Measurements from ENCODE around the gene EMSY.
"Not testable (repeated sequence)": the region's sequence is repeated elsewhere in the genome, so short reads cannot be mapped to it uniquely, and the experiment has no call there.

EMSY gene

GRCh38 chr11:76558891-76559290 lies 114.1 kb downstream of the EMSY start:
- no peaks in the 10 kb centered on the region for H3K9me3 ChIP-seq
- no peak for DNase-seq (ENCODE audit: low spot score in 2 of 2)
- H3K4me1 ChIP-seq: no peaks in the 10 kb centered on the region
- no peaks in the 10 kb centered on the region for H3K27me3 ChIP-seq (ENCODE audit: low read depth)
- H3K36me3 ChIP-seq (replicated peaks): no peaks in the 10 kb centered on the region
- in situ Hi-C loops (cut with MboI; ENCODE audit: low sequenced_read_pairs): no loop called here
- H3K4me3 ChIP-seq: no peak overlapping the region

GRCh38 chr11:76559346-76559745 lies 114.5 kb downstream of the EMSY start:
- no peaks in the 10 kb centered on the region for H3K27me3 ChIP-seq (ENCODE audit: low read depth)
- H3K4me3 ChIP-seq: no peak overlapping the region
- in situ Hi-C loops (cut with MboI; ENCODE audit: low sequenced_read_pairs): no loop called here
- H3K9me3 ChIP-seq: no peaks in the 10 kb centered on the region
- no peak for DNase-seq (ENCODE audit: low spot score in 2 of 2)
- H3K36me3 ChIP-seq (replicated peaks): no peaks in the 10 kb centered on the region
- no peaks in the 10 kb centered on the region for H3K4me1 ChIP-seq

GRCh38 chr11:76560219-76560618 lies 115.4 kb downstream of the EMSY start:
- H3K36me3 ChIP-seq (replicated peaks): no peaks in the 10 kb centered on the region
- in situ Hi-C loops (cut with MboI; ENCODE audit: low sequenced_read_pairs): no loop called here
- no peak for DNase-seq (ENCODE audit: low spot score in 2 of 2)
- H3K4me1 ChIP-seq: no peaks in the 10 kb centered on the region
- H3K27me3 ChIP-seq (ENCODE audit: low read depth): no peaks in the 10 kb centered on the region
- H3K9me3 ChIP-seq: no peaks in the 10 kb centered on the region
- no peak overlapping the region for H3K4me3 ChIP-seq

- no peak overlapping the region for H3K4me3 ChIP-seq
- H3K4me1 ChIP-seq: no peaks in the 10 kb centered on the region
- H3K36me3 ChIP-seq (replicated peaks): no peaks in the 10 kb centered on the region
- H3K27me3 ChIP-seq (ENCODE audit: low read depth): no peaks in the 10 kb centered on the region
- no peaks in the 10 kb centered on the region for H3K9me3 ChIP-seq
- no peak for DNase-seq (ENCODE audit: low spot score in 2 of 2)
- in situ Hi-C loops (cut with MboI; ENCODE audit: low sequenced_read_pairs): no loop called here
Observed at GRCh38 chr11:76561245-76561644, 116.4 kb downstream of the EMSY start.

- DNase-seq (ENCODE audit: low spot score in 2 of 2): no peak
- in situ Hi-C loops (cut with MboI; ENCODE audit: low sequenced_read_pairs): no loop called here
- H3K4me3 ChIP-seq: no peak overlapping the region
- no peaks in the 10 kb centered on the region for H3K4me1 ChIP-seq
- no peaks in the 10 kb centered on the region for H3K27me3 ChIP-seq (ENCODE audit: low read depth)
- no peaks in the 10 kb centered on the region for H3K36me3 ChIP-seq (replicated peaks)
- H3K9me3 ChIP-seq: no peaks in the 10 kb centered on the region
Observed at GRCh38 chr11:76562541-76562940, 117.7 kb downstream of the EMSY start.

GRCh38 chr11:76564364-76564763 lies 119.5 kb downstream of the EMSY start:
- Histone ChIP-seq H3K27me3 (ENCODE audit: low read depth) (no peaks in the 10 kb centered on the region), H3K4me3 (no peak overlapping the region), H3K4me1 (no peaks in the 10 kb centered on the region), H3K36me3 (replicated peaks) (no peaks in the 10 kb centered on the region), H3K9me3 (no peaks in the 10 kb centered on the region)
- no peak for DNase-seq (ENCODE audit: low spot score in 2 of 2)
- in situ Hi-C loops (cut with MboI; ENCODE audit: low sequenced_read_pairs): no loop called here

- no peak for DNase-seq (ENCODE audit: low spot score in 2 of 2)
- Histone ChIP-seq H3K4me3 (no peak overlapping the region), H3K4me1 (no peaks in the 10 kb centered on the region), H3K27me3 (ENCODE audit: low read depth) (no peaks in the 10 kb centered on the region), H3K36me3 (replicated peaks) (no peaks in the 10 kb centered on the region), H3K9me3 (no peaks in the 10 kb centered on the region)
- in situ Hi-C loops (cut with MboI; ENCODE audit: low sequenced_read_pairs): no loop called here
Observed at GRCh38 chr11:76566811-76567210, 122.0 kb downstream of the EMSY start.

- no peak overlapping the region for H3K4me3 ChIP-seq
- no peak for DNase-seq (ENCODE audit: low spot score in 2 of 2)
- no peaks in the 10 kb centered on the region for H3K27me3 ChIP-seq (ENCODE audit: low read depth)
- no peaks in the 10 kb centered on the region for H3K36me3 ChIP-seq (replicated peaks)
- in situ Hi-C loops (cut with MboI; ENCODE audit: low sequenced_read_pairs): no loop called here
- H3K4me1 ChIP-seq: no peaks in the 10 kb centered on the region
- no peaks in the 10 kb centered on the region for H3K9me3 ChIP-seq
Observed at GRCh38 chr11:76567261-76567660, 122.4 kb downstream of the EMSY start.

GRCh38 chr11:76568139-76568538 lies 123.3 kb downstream of the EMSY start:
- Histone ChIP-seq H3K27me3 (ENCODE audit: low read depth) (no peaks in the 10 kb centered on the region), H3K4me1 (no peaks in the 10 kb centered on the region), H3K9me3 (no peaks in the 10 kb centered on the region), H3K4me3 (no peak overlapping the region), H3K36me3 (replicated peaks) (no peaks in the 10 kb centered on the region)
- in situ Hi-C loops (cut with MboI; ENCODE audit: low sequenced_read_pairs): no loop called here
- no peak for DNase-seq (ENCODE audit: low spot score in 2 of 2)

GRCh38 chr11:76568621-76569020 lies 123.8 kb downstream of the EMSY start:
- no peaks in the 10 kb centered on the region for H3K4me1 ChIP-seq
- H3K27me3 ChIP-seq (ENCODE audit: low read depth): no peaks in the 10 kb centered on the region
- DNase-seq (ENCODE audit: low spot score in 2 of 2): no peak
- H3K36me3 ChIP-seq (replicated peaks): no peaks in the 10 kb centered on the region
- in situ Hi-C loops (cut with MboI; ENCODE audit: low sequenced_read_pairs): no loop called here
- no peaks in the 10 kb centered on the region for H3K9me3 ChIP-seq
- H3K4me3 ChIP-seq: no peak overlapping the region

GRCh38 chr11:76572181-76572875 lies 127.5 kb downstream of the EMSY start:
- H3K27me3 ChIP-seq (ENCODE audit: low read depth); H3K4me1 ChIP-seq; in situ Hi-C loops (cut with MboI; ENCODE audit: low sequenced_read_pairs); H3K4me3 ChIP-seq; DNase-seq (ENCODE audit: low spot score in 2 of 2); H3K9me3 ChIP-seq; H3K36me3 ChIP-seq (replicated peaks): not testable (repeated sequence)

- Histone ChIP-seq H3K4me1 (no peaks in the 10 kb centered on the region), H3K36me3 (replicated peaks) (no peaks in the 10 kb centered on the region), H3K27me3 (ENCODE audit: low read depth) (no peaks in the 10 kb centered on the region), H3K9me3 (no peaks in the 10 kb centered on the region), H3K4me3 (no peak overlapping the region)
- DNase-seq (ENCODE audit: low spot score in 2 of 2): no peak
- in situ Hi-C loops (cut with MboI; ENCODE audit: low sequenced_read_pairs): no loop called here
Observed at GRCh38 chr11:76574406-76574805, 129.6 kb downstream of the EMSY start.

GRCh38 chr11:76574879-76575278 lies 130.1 kb downstream of the EMSY start:
- in situ Hi-C loops (cut with MboI; ENCODE audit: low sequenced_read_pairs): no loop called here
- Histone ChIP-seq H3K9me3 (no peaks in the 10 kb centered on the region), H3K4me3 (no peak overlapping the region), H3K4me1 (no peaks in the 10 kb centered on the region), H3K27me3 (ENCODE audit: low read depth) (no peaks in the 10 kb centered on the region), H3K36me3 (replicated peaks) (no peaks in the 10 kb centered on the region)
- DNase-seq (ENCODE audit: low spot score in 2 of 2): no peak

GRCh38 chr11:76577226-76577920 lies 132.6 kb downstream of the EMSY start:
- no peaks in the 10 kb centered on the region; the same call in 1 of the 2 replicates for H3K9me3 ChIP-seq
- no peaks in the 10 kb centered on the region for H3K27me3 ChIP-seq (ENCODE audit: low read depth)
- in situ Hi-C loops (cut with MboI; ENCODE audit: low sequenced_read_pairs): no loop called here
- peak in 1 of 2 experiments; percentile 28 for DNase-seq (ENCODE audit: low spot score in 2 of 2)
- no peaks in the 10 kb centered on the region for H3K4me1 ChIP-seq
- H3K36me3 ChIP-seq (replicated peaks): no peaks in the 10 kb centered on the region
- H3K4me3 ChIP-seq: no peak overlapping the region

All from HAP-1 (cell line).